ENCODE data around the gene ERICH3.

Gene ERICH3

DNA sequence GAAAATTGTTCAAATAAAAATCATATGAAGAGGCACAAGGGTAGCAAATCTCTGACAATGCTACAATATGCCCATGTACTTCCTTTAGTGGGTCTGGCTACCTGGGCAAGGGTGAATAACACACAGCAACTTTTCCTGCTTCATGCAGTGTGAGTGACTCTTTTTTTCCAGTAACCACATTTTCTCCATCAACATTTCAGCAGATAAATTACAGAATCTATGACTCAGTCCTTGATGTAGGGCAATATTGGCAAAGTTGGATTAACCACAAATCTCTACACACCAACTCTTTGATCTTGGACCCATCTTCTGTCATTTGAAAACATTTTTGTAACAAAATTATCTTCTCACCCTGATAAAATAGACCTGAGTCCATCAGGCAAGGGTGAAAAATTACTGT is 31.7 kb downstream of the ERICH3 start:
- Histone ChIP-seq H3K27me3 (no peaks in the 10 kb centered on the region), H3K4me3 (no peak overlapping the region), H3K4me1 (peaks cover 2% of the 10 kb centered on the region), H4K20me1 (no peaks in the 10 kb centered on the region), H3K9me3 (no peaks in the 10 kb centered on the region), H3K27ac (no peak overlapping the region), H3K9ac (no peak overlapping the region), H3K36me3 (no peaks in the 10 kb centered on the region), H3K4me2 (no peak overlapping the region)
- no peak for TF ChIP-seq Cebpa-rat (IDR thresholded peaks at IDR 0.05)

DNA sequence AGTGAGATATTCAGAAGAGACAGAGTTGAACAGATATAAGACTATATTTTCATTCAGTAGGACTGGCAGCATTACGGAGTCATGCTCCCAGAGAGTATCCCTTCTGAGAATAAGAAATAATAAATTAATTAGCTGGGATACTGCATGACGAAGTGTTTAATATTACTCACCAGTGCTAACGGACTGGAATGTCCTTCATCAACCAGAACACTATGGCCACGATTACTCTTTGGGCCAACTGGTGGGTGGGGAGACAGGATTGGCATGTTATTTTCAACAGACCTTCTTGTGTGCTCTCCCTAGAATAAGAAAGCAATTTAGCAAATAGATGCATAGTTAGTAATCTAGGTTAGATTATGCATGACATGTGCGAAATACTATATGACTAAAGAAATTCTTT is 32.4 kb downstream of the ERICH3 start:
- Histone ChIP-seq H3K9me3 (no peaks in the 10 kb centered on the region), H4K20me1 (no peaks in the 10 kb centered on the region), H3K36me3 (no peaks in the 10 kb centered on the region), H3K4me2 (no peak overlapping the region), H3K4me3 (no peak overlapping the region), H3K4me1 (no peaks in the 10 kb centered on the region), H3K27me3 (no peaks in the 10 kb centered on the region), H3K27ac (no peak overlapping the region), H3K9ac (no peak overlapping the region)
- no peak for TF ChIP-seq Cebpa-rat (IDR thresholded peaks at IDR 0.05)

DNA sequence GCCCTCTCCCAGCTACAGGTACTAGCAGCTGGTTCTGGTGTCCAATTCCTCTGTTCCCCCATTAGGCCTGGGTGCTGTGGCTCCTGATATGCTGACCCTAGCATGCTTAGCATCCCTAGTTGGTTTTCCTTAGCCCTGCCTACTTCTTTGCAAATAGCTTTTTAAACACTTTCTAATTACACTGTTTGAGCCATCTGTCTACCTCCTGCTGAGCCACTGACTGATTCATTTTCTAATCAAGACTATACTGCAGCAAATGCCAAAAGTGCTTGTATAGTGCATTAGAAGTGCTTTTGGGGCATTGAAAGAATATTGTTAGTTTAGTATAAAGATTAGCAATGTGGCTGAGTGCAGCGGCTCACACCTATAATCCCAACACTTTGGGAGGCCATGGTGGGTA is 36.3 kb downstream of the ERICH3 start:
- H3K27me3 ChIP-seq = no peaks in the 10 kb centered on the region
- no peaks in the 10 kb centered on the region for H4K20me1 ChIP-seq
- H3K4me1 ChIP-seq = no peaks in the 10 kb centered on the region
- no peak overlapping the region for H3K9ac ChIP-seq
- H3K9me3 ChIP-seq = no peaks in the 10 kb centered on the region
- no peak overlapping the region for H3K4me3 ChIP-seq
- no peak overlapping the region for H3K27ac ChIP-seq
- H3K4me2 ChIP-seq = no peak overlapping the region
- TF ChIP-seq Cebpa-rat (IDR thresholded peaks at IDR 0.05) = no peak
- H3K36me3 ChIP-seq = no peaks in the 10 kb centered on the region

DNA sequence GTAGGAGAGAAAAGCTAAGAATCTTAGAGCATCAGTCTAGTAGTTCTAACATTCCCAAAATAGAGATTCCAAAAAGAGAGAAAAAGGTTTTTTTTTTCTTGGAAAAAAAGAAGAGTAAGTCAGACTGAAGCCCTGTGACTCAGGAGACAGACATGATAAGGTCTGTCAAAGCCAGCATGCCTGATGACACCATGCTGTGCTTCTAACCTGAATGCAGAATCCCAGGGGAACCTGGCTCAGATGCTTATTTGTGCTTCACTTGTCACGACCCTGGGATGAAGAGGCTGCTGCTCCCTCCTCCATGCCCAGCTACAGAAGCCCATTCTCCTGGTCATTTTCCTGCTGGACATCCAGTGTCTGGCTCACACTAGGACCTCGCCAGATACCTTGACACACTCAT is 44.3 kb downstream of the ERICH3 start:
- TF ChIP-seq Cebpa-rat (IDR thresholded peaks at IDR 0.05) = no peak
- H3K4me1 ChIP-seq = no peaks in the 10 kb centered on the region
- H3K36me3 ChIP-seq = no peaks in the 10 kb centered on the region
- no peak overlapping the region for H3K9ac ChIP-seq
- H3K27ac ChIP-seq = no peak overlapping the region
- H3K4me2 ChIP-seq = no peak overlapping the region
- no peaks in the 10 kb centered on the region for H4K20me1 ChIP-seq
- no peaks in the 10 kb centered on the region for H3K27me3 ChIP-seq
- H3K9me3 ChIP-seq = no peaks in the 10 kb centered on the region
- no peak overlapping the region for H3K4me3 ChIP-seq

DNA sequence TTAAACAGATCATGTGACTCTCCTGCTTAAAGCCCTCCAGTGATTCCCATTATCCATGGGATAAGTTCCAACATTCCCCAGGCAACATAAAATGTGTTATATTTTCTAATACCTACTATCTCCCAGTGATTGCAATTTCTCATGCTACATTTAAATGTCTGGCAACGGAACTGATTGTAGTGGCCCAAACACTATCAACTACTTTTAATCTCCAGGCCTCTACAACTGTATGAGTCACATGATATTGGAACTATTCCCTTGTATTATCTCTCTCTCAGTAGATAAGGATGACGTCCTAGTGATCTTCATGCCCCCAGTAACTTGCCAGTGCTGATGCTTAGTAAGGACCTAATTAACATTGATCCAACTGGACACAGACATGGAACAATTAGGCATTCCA is 49.9 kb downstream of the ERICH3 start:
- Histone ChIP-seq H3K4me2 (no peak overlapping the region), H3K27ac (no peak overlapping the region), H3K36me3 (no peaks in the 10 kb centered on the region), H3K27me3 (no peaks in the 10 kb centered on the region), H3K4me1 (no peaks in the 10 kb centered on the region), H3K9me3 (no peaks in the 10 kb centered on the region), H4K20me1 (no peaks in the 10 kb centered on the region), H3K9ac (no peak overlapping the region), H3K4me3 (no peak overlapping the region)
- TF ChIP-seq Cebpa-rat (IDR thresholded peaks at IDR 0.05) = no peak

DNA sequence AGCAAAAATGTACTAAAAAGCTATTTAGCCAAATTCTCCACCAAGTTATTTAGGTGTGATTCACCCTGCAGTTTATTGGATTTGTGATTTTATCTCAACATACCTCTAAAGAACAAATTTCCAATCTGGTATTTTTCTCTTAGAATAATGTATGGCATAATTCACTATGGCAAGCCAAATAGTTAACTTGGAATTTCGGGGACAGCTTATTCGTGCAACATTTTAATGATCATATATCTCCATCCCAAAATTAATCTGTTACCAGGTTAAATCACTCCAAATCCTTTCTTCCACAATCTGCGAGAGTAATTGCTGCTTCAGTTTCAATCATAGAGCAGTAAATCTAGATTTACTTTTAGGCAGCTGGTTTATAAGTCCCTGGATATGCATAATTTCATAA is 53.4 kb downstream of the ERICH3 start:
- no peak overlapping the region for H3K4me3 ChIP-seq
- H3K9ac ChIP-seq = no peak overlapping the region
- no peaks in the 10 kb centered on the region for H3K27me3 ChIP-seq
- H3K9me3 ChIP-seq = no peaks in the 10 kb centered on the region
- no peaks in the 10 kb centered on the region for H4K20me1 ChIP-seq
- no peak overlapping the region for H3K27ac ChIP-seq
- H3K4me2 ChIP-seq = no peak overlapping the region
- no peaks in the 10 kb centered on the region for H3K36me3 ChIP-seq
- H3K4me1 ChIP-seq = no peaks in the 10 kb centered on the region
- TF ChIP-seq Cebpa-rat (IDR thresholded peaks at IDR 0.05) = no peak

DNA sequence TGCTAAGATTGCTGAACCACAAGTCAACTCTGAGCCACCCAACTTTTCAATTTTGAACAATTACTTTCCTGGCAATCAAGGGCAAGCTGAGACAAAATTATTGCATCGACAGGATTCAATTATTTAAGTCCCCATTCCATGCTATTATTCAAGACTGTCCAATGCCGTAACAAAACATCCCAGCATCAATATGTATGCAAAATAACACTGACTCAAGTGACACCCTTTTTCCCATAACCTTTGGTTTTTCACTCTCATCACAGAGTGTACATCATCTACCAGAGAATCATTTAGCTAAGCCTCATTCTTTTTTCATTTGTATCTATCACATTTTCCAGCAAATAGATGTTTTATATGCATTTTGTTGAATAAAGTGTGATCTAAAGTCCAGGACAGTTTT is 54.6 kb downstream of the ERICH3 start:
- Histone ChIP-seq H3K4me3 (no peak overlapping the region), H3K9ac (no peak overlapping the region), H4K20me1 (no peaks in the 10 kb centered on the region), H3K9me3 (no peaks in the 10 kb centered on the region), H3K27me3 (no peaks in the 10 kb centered on the region), H3K36me3 (no peaks in the 10 kb centered on the region), H3K4me2 (no peak overlapping the region), H3K27ac (no peak overlapping the region), H3K4me1 (no peaks in the 10 kb centered on the region)
- TF ChIP-seq Cebpa-rat (IDR thresholded peaks at IDR 0.05) = no peak

DNA sequence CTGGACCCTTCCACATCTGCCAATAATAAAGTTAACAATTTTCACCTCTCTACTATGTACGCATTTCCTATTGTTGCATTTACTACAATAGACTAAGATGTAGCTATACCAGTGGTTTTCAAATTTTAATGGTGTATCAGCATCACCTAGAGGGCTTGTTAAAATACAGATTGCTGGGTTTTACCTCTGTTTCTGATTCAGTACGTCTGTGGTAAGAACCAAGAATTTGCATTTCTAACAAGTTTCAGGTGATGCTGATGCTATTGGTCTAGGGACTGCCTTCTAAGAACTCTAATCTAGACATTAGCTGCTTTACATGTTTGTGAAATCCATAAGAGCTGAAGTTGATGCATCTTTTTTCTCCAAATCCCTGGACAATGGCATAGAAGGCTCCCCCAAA is 59.7 kb downstream of the ERICH3 start:
- TF ChIP-seq Cebpa-rat (IDR thresholded peaks at IDR 0.05) = no peak
- no peaks in the 10 kb centered on the region for H4K20me1 ChIP-seq
- H3K27me3 ChIP-seq = no peaks in the 10 kb centered on the region
- H3K9ac ChIP-seq = no peak overlapping the region
- H3K36me3 ChIP-seq = no peaks in the 10 kb centered on the region
- no peak overlapping the region for H3K27ac ChIP-seq
- no peaks in the 10 kb centered on the region for H3K4me1 ChIP-seq
- H3K9me3 ChIP-seq = no peaks in the 10 kb centered on the region
- no peak overlapping the region for H3K4me2 ChIP-seq
- no peak overlapping the region for H3K4me3 ChIP-seq

DNA sequence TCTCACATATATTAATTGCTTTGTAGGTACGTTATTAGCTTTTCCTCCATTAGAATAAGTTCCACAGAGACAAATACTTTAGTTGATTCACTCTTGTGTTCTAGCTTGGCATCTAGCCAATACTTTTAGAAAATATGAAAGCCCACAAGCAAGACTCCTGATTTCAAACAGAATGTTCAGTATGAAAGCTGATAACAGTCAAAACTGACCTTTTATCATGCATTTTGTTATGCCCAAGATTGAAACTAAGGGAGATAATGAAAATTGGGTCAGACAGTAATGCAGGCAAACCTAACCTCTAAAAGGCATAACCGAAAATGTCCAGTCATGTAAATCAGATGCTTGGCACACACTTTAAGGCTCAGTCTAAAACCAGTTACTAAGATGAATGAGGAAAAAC is 61.7 kb downstream of the ERICH3 start:
- no peak overlapping the region for H3K27ac ChIP-seq
- TF ChIP-seq Cebpa-rat (IDR thresholded peaks at IDR 0.05) = no peak
- H3K4me2 ChIP-seq = no peak overlapping the region
- no peaks in the 10 kb centered on the region for H3K27me3 ChIP-seq
- H3K9me3 ChIP-seq = no peaks in the 10 kb centered on the region
- H3K9ac ChIP-seq = no peak overlapping the region
- H3K4me1 ChIP-seq = no peaks in the 10 kb centered on the region
- H3K4me3 ChIP-seq = no peak overlapping the region
- no peaks in the 10 kb centered on the region for H3K36me3 ChIP-seq
- H4K20me1 ChIP-seq = no peaks in the 10 kb centered on the region

DNA sequence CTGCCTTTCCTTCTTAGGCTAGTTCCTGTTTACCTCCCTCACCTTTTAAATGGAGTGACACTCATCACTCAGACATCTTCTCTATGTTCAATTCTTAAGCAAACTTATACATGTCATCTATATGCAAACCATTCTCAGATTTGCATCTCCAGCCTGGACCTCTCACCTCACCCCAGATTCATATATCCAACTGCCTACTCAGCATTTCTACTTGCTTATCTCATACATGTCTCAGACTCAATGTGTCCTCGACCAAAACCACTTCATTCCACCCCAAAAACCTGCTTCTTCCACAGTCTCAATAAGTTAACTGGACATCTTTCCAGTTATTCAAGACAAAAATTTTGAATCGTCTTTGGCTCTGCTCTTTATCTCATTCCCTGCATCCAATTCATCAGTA is 62.6 kb downstream of the ERICH3 start:
- Histone ChIP-seq H3K4me1 (no peaks in the 10 kb centered on the region), H3K4me2 (no peak overlapping the region), H4K20me1 (no peaks in the 10 kb centered on the region), H3K9me3 (no peaks in the 10 kb centered on the region), H3K36me3 (no peaks in the 10 kb centered on the region), H3K4me3 (no peak overlapping the region), H3K27me3 (no peaks in the 10 kb centered on the region), H3K27ac (no peak overlapping the region), H3K9ac (no peak overlapping the region)
- no peak for TF ChIP-seq Cebpa-rat (IDR thresholded peaks at IDR 0.05)

DNA sequence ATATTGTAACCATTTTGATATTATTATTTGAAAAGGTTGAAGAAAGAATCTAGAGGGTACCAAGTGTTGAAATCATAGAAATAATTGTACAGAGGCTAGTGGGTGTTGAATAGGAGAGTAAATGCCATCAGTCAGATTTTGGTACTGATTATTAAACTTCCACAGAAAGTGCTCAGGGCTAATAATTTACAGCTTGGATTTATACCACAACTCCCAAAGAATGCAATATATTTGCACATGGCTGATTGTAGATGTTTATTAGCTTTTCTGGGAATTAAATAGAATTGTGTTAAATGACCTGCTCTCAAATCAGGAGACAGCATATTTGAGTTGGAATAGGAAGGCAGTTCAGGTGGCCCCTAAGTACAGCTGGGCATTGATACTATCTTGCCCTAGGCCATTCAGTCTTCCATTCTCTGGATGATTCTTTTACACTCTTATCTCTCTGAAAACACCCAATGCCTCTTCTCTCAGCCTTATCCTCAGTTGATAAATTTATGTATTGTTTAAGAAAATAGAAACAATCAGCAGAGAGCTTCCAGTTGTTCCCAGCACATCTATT is 63.7 kb downstream of the ERICH3 start:
- Histone ChIP-seq H3K27me3 (no peaks in the 10 kb centered on the region), H3K36me3 (no peaks in the 10 kb centered on the region), H3K9me3 (0 out of 2 replicates have a peak, but pooled peaks cover 5% of the 10 kb centered on the region), H3K4me3 (no peak overlapping the region), H3K4me1 (no peaks in the 10 kb centered on the region), H3K4me2 (no peak overlapping the region), H4K20me1 (no peaks in the 10 kb centered on the region), H3K27ac (no peak overlapping the region), H3K9ac (no peak overlapping the region)
- no peak for TF ChIP-seq Cebpa-rat (IDR thresholded peaks at IDR 0.05)

Measured in BLaER1 (cell line).